HL-60 (cell line): ENCODE results near the gene ACKR2.

ENCODE experiments used
- GABPA ChIP-seq: IDR thresholded peaks from 2 replicates; pipeline ENCODE4 v1.6.1; 2012; ENCODE audit warnings: low read depth
- POLR2AphosphoS5 ChIP-seq: IDR thresholded peaks from 2 replicates; pipeline ENCODE4 v1.6.1; 2012; ENCODE audit warnings: low read depth
- REST ChIP-seq: IDR thresholded peaks from 2 replicates; pipeline ENCODE4 v1.6.1; 2012; ENCODE audit warnings: low read depth; ENCODE audit not compliant: insufficient replicate concordance
- TF ChIP-seq, protein P1 (sequence below): IDR thresholded peaks from one replicate; pipeline ENCODE4 v1.5.1; 2011; ENCODE audit warnings: low read length, control low read depth, inconsistent platforms; ENCODE audit not compliant: insufficient read depth

GRCh38 chr3:42786631-42787030 is 22.6 kb upstream of the ACKR2 start:
- TF ChIP-seq, protein P1, sequence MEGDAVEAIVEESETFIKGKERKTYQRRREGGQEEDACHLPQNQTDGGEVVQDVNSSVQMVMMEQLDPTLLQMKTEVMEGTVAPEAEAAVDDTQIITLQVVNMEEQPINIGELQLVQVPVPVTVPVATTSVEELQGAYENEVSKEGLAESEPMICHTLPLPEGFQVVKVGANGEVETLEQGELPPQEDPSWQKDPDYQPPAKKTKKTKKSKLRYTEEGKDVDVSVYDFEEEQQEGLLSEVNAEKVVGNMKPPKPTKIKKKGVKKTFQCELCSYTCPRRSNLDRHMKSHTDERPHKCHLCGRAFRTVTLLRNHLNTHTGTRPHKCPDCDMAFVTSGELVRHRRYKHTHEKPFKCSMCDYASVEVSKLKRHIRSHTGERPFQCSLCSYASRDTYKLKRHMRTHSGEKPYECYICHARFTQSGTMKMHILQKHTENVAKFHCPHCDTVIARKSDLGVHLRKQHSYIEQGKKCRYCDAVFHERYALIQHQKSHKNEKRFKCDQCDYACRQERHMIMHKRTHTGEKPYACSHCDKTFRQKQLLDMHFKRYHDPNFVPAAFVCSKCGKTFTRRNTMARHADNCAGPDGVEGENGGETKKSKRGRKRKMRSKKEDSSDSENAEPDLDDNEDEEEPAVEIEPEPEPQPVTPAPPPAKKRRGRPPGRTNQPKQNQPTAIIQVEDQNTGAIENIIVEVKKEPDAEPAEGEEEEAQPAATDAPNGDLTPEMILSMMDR: no peak
- TF ChIP-seq REST: no peak
- no peak for TF ChIP-seq POLR2AphosphoS5
- TF ChIP-seq GABPA: no peak
